GM12878 (cell line): Measurements from ENCODE around the gene EHBP1. TPM values are rescaled to one million over a fixed set of nuclear protein-coding genes. Genes with fewer than 3 reads are reported as not detected.

Experiments used
- ATAC-seq: fragments of 200-7000 bp; cut with Tn5 transposase; 3 replicates; pipeline ENCODE4 v1.9.1; 2020; ENCODE audit warnings: mild to moderate bottlenecking, moderate library complexity
- BruUV-seq: library from RNA; stranded (reverse); fragments of 400-500 nt; replicated peaks from 2 replicates; lab custom pipeline; 2021; lab: Mats Ljungman, UMichigan
- CTCF ChIA-PET: fragments of 300-600 bp; sonication (Branson Sonifier 250); formaldehyde crosslinking; extraction: SDS; loops from one replicate; lab custom pipeline; 2021; ENCODE audit warnings: inconsistent platforms; lab: Yijun Ruan, JAX
- POLR2A ChIA-PET: fragments of 350-600 bp; formaldehyde crosslinking; extraction: SDS; loops from one replicate; lab custom pipeline; 2021; ENCODE audit warnings: inconsistent platforms; lab: Charles Lee
- RAD21 ChIA-PET: fragments of 300-600 bp; sonication (Branson Sonifier 250); formaldehyde crosslinking; loops from one replicate; lab custom pipeline; 2023; ENCODE audit warnings: antibody characterized with exemption; ENCODE audit not compliant: unreplicated experiment; lab: Charles Lee
- SMC1A ChIA-PET: fragments of 300-600 bp; sonication (Branson Sonifier 250); formaldehyde crosslinking; loops from one replicate; lab custom pipeline; 2023; ENCODE audit not compliant: unreplicated experiment, uncharacterized antibody; lab: Charles Lee
- DNase-seq: peaks from one replicate; pipeline ENCODE4 v3.0.0-alpha.2; 2011; ENCODE audit warnings: low read depth, low spot score
- FAIRE-seq: peaks from 3 replicates; lab custom pipeline; 2011; peaks lifted over from hg19 to GRCh38; lab: Jason Lieb, UNC
- H2AFZ ChIP-seq: 2 replicates; pipeline ENCODE4 v1.6.0; 2011; ENCODE audit warnings: low read depth, low read length, control low read depth; ENCODE audit not compliant: control insufficient read depth
- H3K27ac ChIP-seq: 2 replicates; pipeline ENCODE4 v1.5.1; 2011; ENCODE audit warnings: control low read depth; ENCODE audit not compliant: control insufficient read depth, insufficient read depth
- H3K27me3 ChIP-seq, 2 experiments: replicated peaks in 1 of 2; 2 replicates each; pipeline versions ENCODE4 v1.6.0 to v1.6.1; 2011; ENCODE audit warnings: low read length in 1 of 2; ENCODE audit not compliant: control insufficient read depth in 2 of 2, insufficient read depth in 2 of 2
- H3K36me3 ChIP-seq, 2 experiments: 2 replicates each; pipeline ENCODE4 v1.5.1; 2011; ENCODE audit warnings: low read length in 1 of 2; ENCODE audit not compliant: control insufficient read depth in 2 of 2, insufficient read depth in 2 of 2
- H3K4me1 ChIP-seq: 2 replicates; pipeline ENCODE4 v1.6.1; 2011; ENCODE audit warnings: mild to moderate bottlenecking, low read length, moderate library complexity, mixed read lengths; ENCODE audit not compliant: control insufficient read depth, insufficient read depth
- H3K4me2 ChIP-seq: 2 replicates; pipeline ENCODE4 v1.6.0; 2011; ENCODE audit warnings: control low read depth; ENCODE audit not compliant: control insufficient read depth, insufficient read depth
- H3K4me3 ChIP-seq: fragments of 200-600 bp; sonication (generic); 2 replicates; pipeline ENCODE4 v1.5.1; 2016
- H3K79me2 ChIP-seq: 2 replicates; pipeline ENCODE4 v1.6.0; 2011; ENCODE audit warnings: low read length; ENCODE audit not compliant: control insufficient read depth, insufficient read depth
- H3K9ac ChIP-seq: 2 replicates; pipeline ENCODE4 v1.8.0; 2011; ENCODE audit warnings: low read length, control low read depth, mixed read lengths; ENCODE audit not compliant: control insufficient read depth, insufficient read depth
- H3K9me3 ChIP-seq: replicated peaks from 3 replicates; pipeline ENCODE4 v1.5.1; 2011; ENCODE audit warnings: mild to moderate bottlenecking, low read length; ENCODE audit not compliant: control insufficient read depth, insufficient read depth
- H4K20me1 ChIP-seq: 2 replicates; pipeline ENCODE4 v1.6.0; 2011; ENCODE audit not compliant: control insufficient read depth, insufficient read depth
- CBX5 ChIP-seq: sonication (generic); IDR thresholded peaks from 2 replicates; pipeline ENCODE4 v1.6.1; 2016; ENCODE audit warnings: low read depth, moderate library complexity, mild to moderate bottlenecking, inconsistent platforms
- IKZF2 ChIP-seq, 2 experiments: fragments of 450-650 bp; IDR thresholded peaks; 2 replicates each; pipeline ENCODE4 v1.6.1; 2017; ENCODE audit warnings: mild to moderate bottlenecking in 2 of 2, moderate library complexity in 2 of 2
- YY1 ChIP-seq: IDR thresholded peaks from 2 replicates; pipeline ENCODE4 v1.6.1; 2011; ENCODE audit warnings: low read depth, mild to moderate bottlenecking, low read length
- WGBS: methylation state at CpG from one replicate; pipeline ENCODE4 v1.1.6; 2016; ENCODE audit warnings: low lambda C conversion rate; ENCODE audit not compliant: insufficient replicate concordance, insufficient coverage; ENCODE audit errors: missing lambda C conversion rate; 5-methylcytosine and 5-hydroxymethylcytosine counted together
- in situ Hi-C: fragments of 300-500 bp; cut with MboI; formaldehyde crosslinking; loops from 9 replicates; pipeline ENCODE4 v1.14.3; 2018; ENCODE audit warnings: mixed read lengths
- intact Hi-C: fragments of 100-400 bp; cut with micrococcal nuclease; formaldehyde crosslinking; loops from one replicate; pipeline ENCODE4 v1.14.2; 2022; ENCODE audit not compliant: unreplicated experiment
- polyA plus RNA-seq, 11 experiments: library from polyadenylated mRNA; depleted of rRNA in 4 of 11; unstranded in 6 of 11; stranded (reverse) in 5 of 11; fragments of >200 nt; fragmentation: Nextera tagmentation in 4 of 11; fragmentation: Illumina TruSeq in 1 of 11; extraction: Ambion mirVana in 4 of 11; extraction: Trizol in 1 of 11; gene quantifications; 1 replicate in 1 of 11; 2 replicates in 10 of 11; pipeline versions ENCODE4 v1.2.1 to v1.2.3, GENCODE V29; 2011 to 2016; ENCODE audit warnings: inconsistent platforms in 2 of 11, missing spikeins in 2 of 11, low read depth in 1 of 11
- total RNA-seq, 4 experiments: library from RNA; depleted of rRNA in 3 of 4; stranded (reverse); fragments of >200 nt in 3 of 4; fragmentation: Illumina TruSeq in 1 of 4; extraction: Trizol in 1 of 4; gene quantifications; 2 replicates each; pipeline versions ENCODE4 v1.2.1 to v1.2.3, GENCODE V29; 2013 to 2021
- TF ChIP-seq, protein P1 (sequence below), 3 experiments: IDR thresholded peaks in 2 of 3; conservative IDR thresholded peaks in 1 of 3; 2 replicates each; pipeline ENCODE4 v1.5.1; 2011; ENCODE audit warnings: low read depth in 3 of 3, low read length in 3 of 3, mild to moderate bottlenecking in 3 of 3, control low read depth in 2 of 3, moderate library complexity in 2 of 3, inconsistent platforms in 1 of 3, mixed read lengths in 1 of 3; ENCODE audit not compliant: control insufficient read depth in 2 of 3, insufficient read depth in 1 of 3; ENCODE audit errors: extremely low read depth in 1 of 3

The EHBP1 gene
- total and polyA plus RNA-seq, 10 of the 15 experiments (the other 5 are each of a cell fraction or from before 2014, with no cell fraction given) = 5.7 to 26.1 (median 13.6) TPM

DNA sequence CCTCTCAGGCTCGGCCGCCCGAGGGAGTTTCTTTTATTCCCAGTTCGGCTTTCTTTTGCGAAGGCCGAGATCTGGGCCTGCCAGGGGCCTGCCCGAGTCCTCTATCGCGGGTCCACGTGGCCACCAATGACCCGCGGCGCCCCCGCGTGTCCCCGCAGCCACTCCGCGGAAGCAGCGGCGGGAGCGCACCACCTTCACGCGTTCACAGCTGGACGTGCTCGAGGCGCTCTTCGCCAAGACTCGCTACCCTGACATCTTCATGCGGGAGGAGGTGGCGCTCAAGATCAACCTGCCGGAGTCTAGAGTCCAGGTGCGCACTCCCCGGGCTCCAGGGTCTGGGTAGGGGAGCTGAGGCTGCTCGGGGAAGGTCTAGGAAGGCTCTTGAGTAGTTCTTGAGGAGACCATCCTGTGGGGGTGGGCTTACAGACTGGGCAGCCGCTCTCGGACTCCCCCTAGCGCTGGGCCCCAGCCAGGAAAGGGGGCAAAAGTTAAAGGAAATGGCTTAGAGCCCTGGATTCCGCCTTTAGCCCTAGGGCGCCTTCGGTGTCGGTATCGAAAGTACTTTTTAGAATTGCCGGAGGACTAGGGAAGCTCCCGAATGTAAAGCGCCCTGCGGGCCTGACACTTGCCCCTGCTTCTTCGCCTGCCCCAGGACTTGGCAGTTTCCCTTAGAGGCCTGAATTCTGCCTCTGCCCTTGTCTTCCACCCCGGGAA, 348.5 kb downstream of the EHBP1 start:
- in situ Hi-C loops (no loop called here), intact Hi-C loops (loop anchor here (10.0 kb wide), 2 partner anchors 269 to 599 kb away; no protein-coding TSS in a partner anchor)
- RAD21 ChIA-PET = no interaction called here
- no peak overlapping the region for H3K27ac ChIP-seq
- H3K79me2 ChIP-seq = no peaks in the 10 kb centered on the region
- FAIRE-seq = no peak
- CTCF ChIA-PET = interaction anchor here (0.8 to 2.9 kb wide), 5 partner anchors 38 to 632 kb away, joined by 3 to 7 read pairs (median 3); no protein-coding TSS in a partner anchor
- H4K20me1 ChIP-seq = no peaks in the 10 kb centered on the region
- H3K4me2 ChIP-seq = peak overlapping the region; percentile 75
- no peak overlapping the region for H3K9ac ChIP-seq
- peak overlapping the region; percentile 37 for H3K4me3 ChIP-seq
- BruUV-seq = no TSS peak
- H3K27me3 ChIP-seq = peaks cover 5 to 25% of the 10 kb centered on the region in 2 experiments
- SMC1A ChIA-PET = no interaction called here
- DNase-seq = no peak
- POLR2A ChIA-PET = no interaction called here
- H3K36me3 ChIP-seq = no peaks in the 10 kb centered on the region; a peak in 1 of 4 replicates
- TF ChIP-seq, protein P1, sequence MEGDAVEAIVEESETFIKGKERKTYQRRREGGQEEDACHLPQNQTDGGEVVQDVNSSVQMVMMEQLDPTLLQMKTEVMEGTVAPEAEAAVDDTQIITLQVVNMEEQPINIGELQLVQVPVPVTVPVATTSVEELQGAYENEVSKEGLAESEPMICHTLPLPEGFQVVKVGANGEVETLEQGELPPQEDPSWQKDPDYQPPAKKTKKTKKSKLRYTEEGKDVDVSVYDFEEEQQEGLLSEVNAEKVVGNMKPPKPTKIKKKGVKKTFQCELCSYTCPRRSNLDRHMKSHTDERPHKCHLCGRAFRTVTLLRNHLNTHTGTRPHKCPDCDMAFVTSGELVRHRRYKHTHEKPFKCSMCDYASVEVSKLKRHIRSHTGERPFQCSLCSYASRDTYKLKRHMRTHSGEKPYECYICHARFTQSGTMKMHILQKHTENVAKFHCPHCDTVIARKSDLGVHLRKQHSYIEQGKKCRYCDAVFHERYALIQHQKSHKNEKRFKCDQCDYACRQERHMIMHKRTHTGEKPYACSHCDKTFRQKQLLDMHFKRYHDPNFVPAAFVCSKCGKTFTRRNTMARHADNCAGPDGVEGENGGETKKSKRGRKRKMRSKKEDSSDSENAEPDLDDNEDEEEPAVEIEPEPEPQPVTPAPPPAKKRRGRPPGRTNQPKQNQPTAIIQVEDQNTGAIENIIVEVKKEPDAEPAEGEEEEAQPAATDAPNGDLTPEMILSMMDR (IDR thresholded peaks at IDR 0.05 in 2 of 3, conservative IDR thresholded peaks at IDR 0.05 in 1 of 3; ENCODE audit: control insufficient read depth in 2 of 3, extremely low read depth in 1 of 3, insufficient read depth in 1 of 3, low read depth in 3 of 3, low read length in 3 of 3) = peak; percentile 45 to 78 (median 52)
- 0 out of 2 replicates have a peak, but pooled peaks have one; percentile 23 for TF ChIP-seq CBX5
- no peak for TF ChIP-seq IKZF2 (IDR thresholded peaks at IDR 0.05)
- TF ChIP-seq YY1 = 0 out of 2 replicates have a peak, but pooled peaks have one; percentile 22
- WGBS = 24% methylated on average over 45 of the region's 48 CpGs
- peak overlapping the region; percentile 59; the same call in 1 of the 2 replicates for H2AFZ ChIP-seq
- peaks cover 10% of the 10 kb centered on the region for H3K4me1 ChIP-seq
- H3K9me3 ChIP-seq = no peaks in the 10 kb centered on the region; the same call in 2 of the 3 replicates
- ATAC-seq = no peak
